Central memory CD4-positive, alpha-beta T cell (primary cell): ENCODE data around the gene TRIP4.
A peak's percentile ranks its signal among the peaks of the same experiment; 100 is the strongest.
"Not testable (repeated sequence)": the region's sequence is repeated elsewhere in the genome, so short reads cannot be mapped to it uniquely, and the experiment has no call there.

Experiments
- DNase-seq: peaks from one replicate; pipeline ENCODE4 v3.0.0; 2022

The TRIP4 gene

GRCh38 chr15:64381000-64381751, 6.5 kb upstream of the TRIP4 start, which contains the start of gene PCLAF:
PCLAF (minus strand) TSS chr15:64381441; CDS start chr15:64381371, 70 bp downstream.
- DNase-seq, result peak; percentile 86

- no peak for DNase-seq
These were observed 3.9 kb upstream of the TRIP4 start for GRCh38 chr15:64383760-64384159.

GRCh38 chr15:64386291-64386690, 1.3 kb upstream of the TRIP4 start:
- no peak for DNase-seq

GRCh38 chr15:64389036-64389435, 1.4 kb downstream of the TRIP4 start:
- no peak for DNase-seq

- DNase-seq, result not testable (repeated sequence)
These were observed 4.8 kb downstream of the TRIP4 start for GRCh38 chr15:64392471-64392870.

GRCh38 chr15:64396789-64397188, 9.2 kb downstream of the TRIP4 start:
- no peak for DNase-seq

GRCh38 chr15:64398575-64398974, 10.9 kb downstream of the TRIP4 start:
- no peak for DNase-seq

GRCh38 chr15:64400583-64400982, 12.9 kb downstream of the TRIP4 start:
- DNase-seq, result no peak

- DNase-seq, result no peak
These were observed 24.6 kb downstream of the TRIP4 start for GRCh38 chr15:64412216-64412615.

- DNase-seq, result no peak
These were observed 35.1 kb downstream of the TRIP4 start for GRCh38 chr15:64422697-64423096.

- no peak for DNase-seq
These were observed 36.3 kb downstream of the TRIP4 start for GRCh38 chr15:64423970-64424369.

GRCh38 chr15:64425221-64425620, 37.6 kb downstream of the TRIP4 start:
- DNase-seq, result no peak

GRCh38 chr15:64426845-64427465, 39.3 kb downstream of the TRIP4 start:
- no peak for DNase-seq

- no peak for DNase-seq
These were observed 41.8 kb downstream of the TRIP4 start for GRCh38 chr15:64429448-64429847.

- peak; percentile 78 for DNase-seq
These were observed 42.5 kb downstream of the TRIP4 start for GRCh38 chr15:64430000-64430735.

- no peak for DNase-seq
These were observed 50.3 kb downstream of the TRIP4 start for GRCh38 chr15:64437982-64438381.

GRCh38 chr15:64438653-64439447, 51.2 kb downstream of the TRIP4 start:
- DNase-seq, result no peak

- DNase-seq, result no peak
These were observed 54.2 kb downstream of the TRIP4 start for GRCh38 chr15:64441852-64442251.

- no peak for DNase-seq
These were observed 55.4 kb downstream of the TRIP4 start for GRCh38 chr15:64443016-64443415.

- DNase-seq, result no peak
These were observed 56.3 kb downstream of the TRIP4 start for GRCh38 chr15:64443747-64444621.

- no peak for DNase-seq
These were observed 57.2 kb downstream of the TRIP4 start for GRCh38 chr15:64444836-64445235.
